Activated CD4-positive, alpha-beta T cell treated with anti-CD3 and anti-CD28 coated beads, Interleukin-2, amount 10 ng/mL, durations not matched to agents 24 days and 14 days (primary cell): Measurements from ENCODE around the gene NTN1. TPM values are rescaled to one million over a fixed set of nuclear protein-coding genes. Genes with fewer than 3 reads are reported as not detected.
"Not testable (repeated sequence)": the region's sequence is repeated elsewhere in the genome, so short reads cannot be mapped to it uniquely, and the experiment has no call there.

Source experiments
- DNase-seq: peaks from one replicate; pipeline ENCODE4 v3.0.0; 2022
- H3K27ac Mint-ChIP-seq: one replicate; pipeline ENCODE4 v1.8.0; 2022; ENCODE audit warnings: mild to moderate bottlenecking, mixed read lengths
- H3K27me3 Mint-ChIP-seq: one replicate; pipeline ENCODE4 v1.8.0; 2022; ENCODE audit warnings: mixed read lengths
- H3K36me3 Mint-ChIP-seq: one replicate; pipeline ENCODE4 v1.8.0; 2022; ENCODE audit warnings: low read depth, mild to moderate bottlenecking, mixed read lengths
- H3K4me1 Mint-ChIP-seq: one replicate; pipeline ENCODE4 v1.8.0; 2021; ENCODE audit warnings: mixed read lengths
- H3K4me3 Mint-ChIP-seq: one replicate; pipeline ENCODE4 v1.8.0; 2022; ENCODE audit warnings: mild to moderate bottlenecking, moderate library complexity, mixed read lengths
- H3K9me3 Mint-ChIP-seq: one replicate; pipeline ENCODE4 v1.8.0; 2021; ENCODE audit warnings: mixed read lengths
- intact Hi-C: fragments of 100-400 bp; cut with micrococcal nuclease; formaldehyde crosslinking; loops from one replicate; pipeline ENCODE4 v1.15.1; 2023
- total RNA-seq: library from RNA; stranded (reverse); gene quantifications from 2 replicates; pipeline ENCODE4 v1.2.3, GENCODE V29; 2022

NTN1 gene
- total RNA-seq, 1 donor from 2014 or later: 0.51 TPM

- DNase-seq: no peak
- H3K4me3 Mint-ChIP-seq: no peak overlapping the region
- no peak overlapping the region for H3K27ac Mint-ChIP-seq
- H3K27me3 Mint-ChIP-seq: peaks cover 12% of the 10 kb centered on the region
- H3K4me1 Mint-ChIP-seq: no peaks in the 10 kb centered on the region
- no peaks in the 10 kb centered on the region for H3K36me3 Mint-ChIP-seq
- intact Hi-C loops: no loop called here
- no peaks in the 10 kb centered on the region for H3K9me3 Mint-ChIP-seq
These were observed 77.0 kb downstream of the NTN1 start for GRCh38 chr17:9098242-9098825.

DNA sequence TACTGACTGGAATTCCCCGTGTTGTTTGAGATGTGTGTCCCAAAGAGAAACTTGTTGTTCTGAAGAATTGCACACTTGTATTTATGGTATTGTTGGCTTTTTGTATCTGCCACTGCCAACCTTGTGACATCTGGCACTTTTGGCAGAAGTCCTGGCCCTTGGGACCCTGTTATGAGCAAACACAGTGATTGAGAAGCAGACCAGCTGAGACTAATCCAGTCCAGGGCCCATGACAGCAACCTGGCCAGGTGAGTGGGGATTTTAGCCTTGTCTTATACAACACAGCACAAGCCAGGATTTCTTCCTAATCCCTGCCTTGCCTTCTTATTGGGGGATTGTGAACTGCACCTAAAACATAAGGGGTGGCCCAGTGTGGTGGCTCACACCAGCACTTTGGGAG lies 80.0 kb downstream of the NTN1 start:
- intact Hi-C loops: no loop called here
- no peak for DNase-seq
- H3K36me3 Mint-ChIP-seq: no peaks in the 10 kb centered on the region
- no peaks in the 10 kb centered on the region for H3K4me1 Mint-ChIP-seq
- H3K27me3 Mint-ChIP-seq: peaks cover 10% of the 10 kb centered on the region
- no peaks in the 10 kb centered on the region for H3K9me3 Mint-ChIP-seq
- no peak overlapping the region for H3K4me3 Mint-ChIP-seq
- no peak overlapping the region for H3K27ac Mint-ChIP-seq

DNA sequence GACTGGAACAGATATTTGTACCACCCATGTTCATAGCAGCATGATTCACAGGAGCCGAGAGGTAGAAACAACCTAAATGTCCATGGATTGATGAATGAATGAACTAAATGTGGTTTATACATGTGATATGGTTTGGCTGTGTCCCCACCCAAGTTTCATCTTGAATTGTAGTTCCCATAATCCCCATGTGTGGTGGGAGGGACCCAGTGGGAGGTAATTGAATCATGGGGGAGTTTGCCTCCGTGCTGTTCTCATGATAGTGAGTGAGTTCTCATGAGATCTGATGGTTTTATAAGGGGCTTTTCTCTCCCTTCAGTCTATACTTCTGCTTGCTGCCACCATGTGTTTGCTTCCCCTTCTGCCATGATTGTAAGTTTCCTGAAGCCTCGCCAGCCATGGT lies 81.9 kb downstream of the NTN1 start:
- intact Hi-C loops, H3K27ac Mint-ChIP-seq, H3K36me3 Mint-ChIP-seq, H3K4me3 Mint-ChIP-seq, H3K4me1 Mint-ChIP-seq, H3K9me3 Mint-ChIP-seq, DNase-seq, H3K27me3 Mint-ChIP-seq: not testable (repeated sequence)

- H3K9me3 Mint-ChIP-seq: no peaks in the 10 kb centered on the region
- peaks cover 7% of the 10 kb centered on the region for H3K27me3 Mint-ChIP-seq
- no peak for DNase-seq
- intact Hi-C loops: no loop called here
- no peak overlapping the region for H3K27ac Mint-ChIP-seq
- no peak overlapping the region for H3K4me3 Mint-ChIP-seq
- H3K4me1 Mint-ChIP-seq: no peaks in the 10 kb centered on the region
- H3K36me3 Mint-ChIP-seq: no peaks in the 10 kb centered on the region
These were observed 83.2 kb downstream of the NTN1 start for GRCh38 chr17:9104370-9105041.

GRCh38 chr17:9105068-9105868 lies 84.0 kb downstream of the NTN1 start:
- H3K4me1 Mint-ChIP-seq: no peaks in the 10 kb centered on the region
- intact Hi-C loops: no loop called here
- H3K27ac Mint-ChIP-seq: no peak overlapping the region
- H3K9me3 Mint-ChIP-seq: no peaks in the 10 kb centered on the region
- H3K36me3 Mint-ChIP-seq: no peaks in the 10 kb centered on the region
- peaks cover 11% of the 10 kb centered on the region for H3K27me3 Mint-ChIP-seq
- no peak overlapping the region for H3K4me3 Mint-ChIP-seq
- DNase-seq: no peak

- H3K36me3 Mint-ChIP-seq, H3K27ac Mint-ChIP-seq, DNase-seq, H3K9me3 Mint-ChIP-seq, intact Hi-C loops, H3K4me1 Mint-ChIP-seq, H3K4me3 Mint-ChIP-seq: not testable (repeated sequence)
- H3K27me3 Mint-ChIP-seq: peaks cover 11% of the 10 kb centered on the region
These were observed 85.0 kb downstream of the NTN1 start for GRCh38 chr17:9106278-9106677.

DNA sequence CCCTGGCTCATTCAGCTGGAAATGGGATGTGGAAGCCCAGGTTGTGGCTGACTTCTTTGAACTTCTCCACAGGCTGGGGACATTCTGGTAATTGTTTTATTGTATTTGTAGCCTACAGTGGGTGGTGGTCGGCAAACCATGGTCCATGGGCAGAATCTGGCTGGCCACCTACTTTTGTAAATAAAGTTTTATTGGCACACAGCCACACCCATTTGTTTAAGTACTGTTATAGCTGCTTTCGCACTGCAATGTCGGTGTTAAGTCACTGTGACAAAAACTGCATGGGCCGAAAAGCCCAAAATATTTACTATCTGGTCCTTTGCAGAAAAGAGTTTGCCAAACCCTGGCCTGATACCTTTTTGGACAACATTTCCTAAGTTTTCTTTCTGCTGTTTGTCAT lies 86.2 kb downstream of the NTN1 start:
- peaks cover 11% of the 10 kb centered on the region for H3K27me3 Mint-ChIP-seq
- no peaks in the 10 kb centered on the region for H3K4me1 Mint-ChIP-seq
- H3K4me3 Mint-ChIP-seq: no peak overlapping the region
- no peak for DNase-seq
- intact Hi-C loops: no loop called here
- H3K36me3 Mint-ChIP-seq: no peaks in the 10 kb centered on the region
- no peak overlapping the region for H3K27ac Mint-ChIP-seq
- H3K9me3 Mint-ChIP-seq: no peaks in the 10 kb centered on the region

- H3K36me3 Mint-ChIP-seq: no peaks in the 10 kb centered on the region
These were observed 86.8 kb downstream of the NTN1 start for GRCh38 chr17:9108146-9108545.

GRCh38 chr17:9109933-9110332 lies 88.6 kb downstream of the NTN1 start:
- Mint-ChIP-seq H3K36me3 (no peaks in the 10 kb centered on the region), H3K9me3 (no peaks in the 10 kb centered on the region), H3K4me3 (no peak overlapping the region), H3K4me1 (no peaks in the 10 kb centered on the region), H3K27ac (no peak overlapping the region), H3K27me3 (peaks cover 14% of the 10 kb centered on the region)
- intact Hi-C loops: no loop called here
- DNase-seq: no peak

More at GRCh38 chr17:9108146-9108545, 86.8 kb downstream of the NTN1 start:
- no peak for DNase-seq
- Mint-ChIP-seq H3K4me3 (no peak overlapping the region), H3K27me3 (peaks cover 11% of the 10 kb centered on the region), H3K27ac (no peak overlapping the region), H3K9me3 (no peaks in the 10 kb centered on the region), H3K4me1 (no peaks in the 10 kb centered on the region)
- intact Hi-C loops: no loop called here

GRCh38 chr17:9110501-9110900 lies 89.2 kb downstream of the NTN1 start:
- intact Hi-C loops: no loop called here
- Mint-ChIP-seq H3K27me3 (peaks cover 14% of the 10 kb centered on the region), H3K36me3 (no peaks in the 10 kb centered on the region), H3K9me3 (no peaks in the 10 kb centered on the region), H3K27ac (no peak overlapping the region), H3K4me1 (no peaks in the 10 kb centered on the region), H3K4me3 (no peak overlapping the region)
- DNase-seq: no peak

GRCh38 chr17:9115214-9116191 lies 94.2 kb downstream of the NTN1 start:
- peaks cover 2% of the 10 kb centered on the region for H3K9me3 Mint-ChIP-seq
- peaks cover 3% of the 10 kb centered on the region for H3K27me3 Mint-ChIP-seq
- H3K4me1 Mint-ChIP-seq: peaks cover 6% of the 10 kb centered on the region
- H3K27ac Mint-ChIP-seq: peak overlapping the region; percentile 29
- intact Hi-C loops: loop anchor here (1.0 kb wide), 1 partner anchor 177 kb away; no protein-coding TSS in a partner anchor
- peak overlapping the region; percentile 75 for H3K4me3 Mint-ChIP-seq
- H3K36me3 Mint-ChIP-seq: no peaks in the 10 kb centered on the region
- DNase-seq: peak; percentile 78

DNA sequence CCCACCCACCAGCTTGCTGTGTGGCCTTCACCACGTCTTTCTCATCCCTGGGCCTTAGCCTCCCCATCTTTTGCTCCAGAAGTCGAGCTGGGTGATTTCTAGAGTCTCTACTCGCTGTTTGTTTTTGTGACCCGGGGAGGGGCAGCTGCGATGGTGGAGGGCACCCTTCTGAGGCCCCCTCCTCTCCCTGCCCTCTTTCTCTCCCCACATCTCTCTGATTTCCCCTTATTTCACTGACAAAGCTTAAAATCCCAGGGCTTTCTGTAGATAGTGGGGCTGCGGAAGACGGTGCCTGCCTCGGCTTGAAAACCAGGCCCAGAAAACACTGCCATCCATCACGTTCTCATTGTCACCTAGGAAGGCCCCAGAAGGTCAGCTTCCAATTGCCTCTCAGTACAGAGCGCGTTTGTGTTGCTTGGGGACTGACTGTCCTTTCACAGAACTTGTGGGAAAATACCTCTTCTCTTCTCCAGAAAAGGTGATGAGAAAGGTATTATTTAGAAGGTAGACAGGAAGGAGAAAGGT lies 95.1 kb downstream of the NTN1 start:
- DNase-seq: no peak
- Mint-ChIP-seq H3K36me3 (no peaks in the 10 kb centered on the region), H3K9me3 (peaks cover 2% of the 10 kb centered on the region), H3K4me1 (peaks cover 6% of the 10 kb centered on the region), H3K27ac (no peak overlapping the region), H3K4me3 (peak overlapping the region; percentile 32), H3K27me3 (peaks cover 3% of the 10 kb centered on the region)
- intact Hi-C loops: no loop called here

DNA sequence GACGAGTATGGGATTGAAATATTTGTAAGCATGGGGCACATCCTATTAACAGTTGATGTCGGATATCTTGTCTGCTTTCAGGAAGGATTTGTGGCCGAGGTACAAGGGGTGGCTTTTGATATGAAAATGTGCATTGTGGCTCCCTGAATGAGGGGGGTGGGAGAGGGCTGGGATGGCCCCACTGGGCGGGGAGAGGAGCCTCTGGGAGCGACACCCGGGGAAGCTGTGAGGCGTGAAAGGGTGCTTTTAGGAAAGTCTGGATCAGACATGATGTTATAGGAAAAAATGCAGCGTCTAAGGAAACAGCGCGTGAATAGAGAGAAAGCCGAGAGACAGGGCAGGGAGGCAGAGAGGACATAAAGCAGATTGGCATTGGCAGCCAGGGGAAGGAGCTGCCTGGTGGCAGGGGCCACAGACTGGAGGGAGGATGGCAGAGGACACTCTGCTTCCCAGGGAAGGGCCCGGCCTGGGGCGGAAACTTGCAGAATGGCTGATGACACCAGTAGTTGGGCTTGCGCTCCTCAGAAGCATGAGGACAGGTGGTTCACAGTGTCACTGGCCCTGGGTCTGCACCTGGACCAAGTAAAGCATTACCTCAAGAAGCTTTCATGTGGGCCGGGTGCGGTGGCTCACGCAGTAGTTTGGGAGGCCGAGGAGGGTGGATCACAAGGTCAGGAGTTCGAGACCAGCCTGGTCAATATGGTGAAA lies 95.7 kb downstream of the NTN1 start:
- intact Hi-C loops: no loop called here
- peaks cover 2% of the 10 kb centered on the region for H3K9me3 Mint-ChIP-seq
- no peaks in the 10 kb centered on the region for H3K36me3 Mint-ChIP-seq
- no peak overlapping the region for H3K27ac Mint-ChIP-seq
- H3K27me3 Mint-ChIP-seq: peaks cover 5% of the 10 kb centered on the region
- peaks cover 6% of the 10 kb centered on the region for H3K4me1 Mint-ChIP-seq
- no peak overlapping the region for H3K4me3 Mint-ChIP-seq
- DNase-seq: no peak
